Small intestine (tissue), 7 donors: ENCODE results near the gene GJA4. TPM values are rescaled to one million over a fixed set of nuclear protein-coding genes. Genes with fewer than 3 reads are reported as not detected.

Source experiments
- DNase-seq, 2 donors: peaks; one replicate each; pipeline versions ENCODE4 v3.0.0 to v3.0.0-alpha.2; 2013
- FAIRE-seq: peaks from 2 replicates; lab custom pipeline; 2012; peaks lifted over from hg19 to GRCh38; lab: Jason Lieb, UNC
- H3K27ac ChIP-seq, 3 donors: one replicate each; pipeline ENCODE4 v1.5.1; 2013; ENCODE audit warnings: low read length in 2 of 3, mild to moderate bottlenecking in 2 of 3, control low read depth in 1 of 3, inconsistent platforms in 1 of 3, low read depth in 1 of 3, moderate library complexity in 1 of 3
- H3K27me3 ChIP-seq, 3 donors: one replicate each; pipeline ENCODE4 v1.6.1; 2013; ENCODE audit warnings: low read length in 3 of 3, inconsistent platforms in 1 of 3; ENCODE audit not compliant: control insufficient read depth in 3 of 3, insufficient read depth in 3 of 3
- H3K36me3 ChIP-seq, 3 donors: one replicate each; pipeline ENCODE4 v1.6.1; 2013; ENCODE audit warnings: low read length in 3 of 3, inconsistent platforms in 1 of 3, low read depth in 1 of 3, mild to moderate bottlenecking in 1 of 3, moderate library complexity in 1 of 3; ENCODE audit not compliant: control insufficient read depth in 3 of 3, insufficient read depth in 2 of 3
- H3K4me1 ChIP-seq, 3 donors: one replicate each; pipeline ENCODE4 v1.6.1; 2013; ENCODE audit warnings: low read length in 2 of 3, inconsistent platforms in 1 of 3, low read depth in 1 of 3, mild to moderate bottlenecking in 1 of 3, moderate library complexity in 1 of 3; ENCODE audit not compliant: control insufficient read depth in 3 of 3, insufficient read depth in 2 of 3
- H3K4me3 ChIP-seq, 3 donors: one replicate each; pipeline ENCODE4 v1.5.1; 2013; ENCODE audit warnings: low read length in 3 of 3, control low read depth in 1 of 3, inconsistent platforms in 1 of 3, low read depth in 1 of 3, mild to moderate bottlenecking in 1 of 3, moderate library complexity in 1 of 3
- H3K9me3 ChIP-seq, 2 donors: one replicate each; pipeline ENCODE4 v1.6.1; 2013; ENCODE audit warnings: low read depth in 1 of 2, low read length in 1 of 2; ENCODE audit not compliant: control insufficient read depth in 2 of 2, insufficient read depth in 1 of 2
- WGBS, 3 donors: extraction: QIAGEN DNeasy Blood & Tissue Kit; methylation state at CpG; one replicate each; pipeline ENCODE4 v1.1.7; 2013; 5-methylcytosine and 5-hydroxymethylcytosine counted together
- polyA plus RNA-seq, 4 donors: library from polyadenylated mRNA; stranded (reverse) in 3 of 4; unstranded in 1 of 4; fragments of 200-250 nt in 3 of 4; fragments of 120-200 nt in 1 of 4; gene quantifications; one replicate each; pipeline versions ENCODE4 v1.2.1 to v1.2.3, GENCODE V29; 2013
- donor health status: healthy with polysubstance abuse.
- donor health status: control.
- donor health status: control.
- donor health status: Bipolar disorder and iron deficiency.
- donor health status: healthy.

Gene GJA4
- polyA plus RNA-seq, 4 donors = 0.81 to 16.8 (median 5.8) TPM; not detected in 1

- DNase-seq (no peak), FAIRE-seq (no peak)
- peaks cover 0 to 9% (median 0%) of the 10 kb centered on the region in 3 donors for H3K4me1 ChIP-seq
- H3K4me3 ChIP-seq = no peak overlapping the region
- H3K9me3 ChIP-seq = no peaks in the 10 kb centered on the region
- WGBS, 3 donors = 55 to 78% (median 66%) methylated on average over 2 of the region's 2 CpGs
- H3K27me3 ChIP-seq = peaks cover 0 to 19% (median 16%) of the 10 kb centered on the region in 3 donors
- no peaks in the 10 kb centered on the region for H3K36me3 ChIP-seq
- H3K27ac ChIP-seq = no peak overlapping the region
These were observed 12.3 kb upstream of the GJA4 start for GRCh38 chr1:34780528-34780927.

- peak; percentile 12 to 53 for DNase-seq
- Histone ChIP-seq H3K27ac (peak within 1 kb of the TSS in 1 of 3 donors; percentile 38), H3K9me3 (no peaks in the 10 kb centered on the region), H3K27me3 (peaks cover 0 to 19% (median 16%) of the 10 kb centered on the region in 3 donors), H3K4me1 (peaks cover 0 to 9% (median 0%) of the 10 kb centered on the region in 3 donors), H3K36me3 (no peaks in the 10 kb centered on the region), H3K4me3 (peak within 1 kb of the TSS; percentile 10 to 42 (median 38))
- FAIRE-seq = no peak
- WGBS, 3 donors = 1 to 2% (median 1%) methylated on average over 39 to 62 of the region's 62 CpGs
These were observed 11.5 kb upstream of the GJA4 start, which contains the start of gene GJB3 for GRCh38 chr1:34781071-34781843. GJB3 (plus strand) TSS chr1:34781214; CDS start chr1:34784763, 3,549 bp downstream.

DNA sequence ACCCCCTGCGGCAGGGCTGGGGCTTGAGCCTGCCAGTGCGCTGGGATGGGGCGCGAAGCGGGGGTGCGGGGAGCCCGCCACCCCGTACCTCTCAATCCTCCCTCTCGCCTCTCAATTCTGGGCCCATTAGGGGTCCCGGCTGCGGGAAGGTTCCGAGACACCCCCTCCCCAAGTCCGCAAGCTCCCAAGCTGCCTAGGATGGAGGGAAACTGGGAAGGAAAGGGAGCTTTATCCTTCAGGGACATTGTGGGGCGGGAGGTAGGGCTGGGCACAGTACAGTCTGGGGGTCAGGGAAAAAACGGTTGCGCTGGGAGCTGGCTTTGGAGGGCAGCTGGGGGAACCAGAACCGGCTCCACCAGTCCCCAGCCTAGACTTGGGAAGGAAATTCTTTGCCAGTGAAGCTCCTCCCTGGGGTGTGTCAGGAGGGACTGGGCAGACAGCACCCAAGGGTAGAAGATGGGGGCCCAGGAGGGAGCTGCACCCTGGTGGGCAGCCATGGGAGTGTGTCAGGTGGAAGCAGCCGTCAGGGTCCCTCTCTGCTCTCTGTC, 10.9 kb upstream of the GJA4 start:
- 4 to 7% (median 7%) methylated on average over 14 to 18 of the region's 18 CpGs for WGBS, 3 donors
- FAIRE-seq (no peak), DNase-seq (peak; percentile 14 to 56)
- no peaks in the 10 kb centered on the region for H3K36me3 ChIP-seq
- H3K4me3 ChIP-seq = peak overlapping the region in 2 of 3 donors; percentile 38 to 42
- H3K9me3 ChIP-seq = no peaks in the 10 kb centered on the region
- H3K27me3 ChIP-seq = peaks cover 0 to 19% (median 16%) of the 10 kb centered on the region in 3 donors
- H3K4me1 ChIP-seq = peaks cover 0 to 13% (median 0%) of the 10 kb centered on the region in 3 donors
- peak overlapping the region in 1 of 3 donors; percentile 38 for H3K27ac ChIP-seq

DNA sequence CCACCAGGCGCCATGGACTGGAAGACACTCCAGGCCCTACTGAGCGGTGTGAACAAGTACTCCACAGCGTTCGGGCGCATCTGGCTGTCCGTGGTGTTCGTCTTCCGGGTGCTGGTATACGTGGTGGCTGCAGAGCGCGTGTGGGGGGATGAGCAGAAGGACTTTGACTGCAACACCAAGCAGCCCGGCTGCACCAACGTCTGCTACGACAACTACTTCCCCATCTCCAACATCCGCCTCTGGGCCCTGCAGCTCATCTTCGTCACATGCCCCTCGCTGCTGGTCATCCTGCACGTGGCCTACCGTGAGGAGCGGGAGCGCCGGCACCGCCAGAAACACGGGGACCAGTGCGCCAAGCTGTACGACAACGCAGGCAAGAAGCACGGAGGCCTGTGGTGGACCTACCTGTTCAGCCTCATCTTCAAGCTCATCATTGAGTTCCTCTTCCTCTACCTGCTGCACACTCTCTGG, 8.0 kb upstream of the GJA4 start:
- Histone ChIP-seq H3K27ac (no peak overlapping the region), H3K9me3 (peaks cover 0 to 2% of the 10 kb centered on the region in 2 donors), H3K4me1 (peaks cover 0 to 14% (median 0%) of the 10 kb centered on the region in 3 donors), H3K36me3 (no peaks in the 10 kb centered on the region), H3K27me3 (peaks cover 0 to 18% (median 13%) of the 10 kb centered on the region in 3 donors), H3K4me3 (no peak overlapping the region)
- FAIRE-seq (no peak), DNase-seq (no peak)
- WGBS, 3 donors = 90 to 91% (median 90%) methylated on average over 28 of the region's 28 CpGs

DNA sequence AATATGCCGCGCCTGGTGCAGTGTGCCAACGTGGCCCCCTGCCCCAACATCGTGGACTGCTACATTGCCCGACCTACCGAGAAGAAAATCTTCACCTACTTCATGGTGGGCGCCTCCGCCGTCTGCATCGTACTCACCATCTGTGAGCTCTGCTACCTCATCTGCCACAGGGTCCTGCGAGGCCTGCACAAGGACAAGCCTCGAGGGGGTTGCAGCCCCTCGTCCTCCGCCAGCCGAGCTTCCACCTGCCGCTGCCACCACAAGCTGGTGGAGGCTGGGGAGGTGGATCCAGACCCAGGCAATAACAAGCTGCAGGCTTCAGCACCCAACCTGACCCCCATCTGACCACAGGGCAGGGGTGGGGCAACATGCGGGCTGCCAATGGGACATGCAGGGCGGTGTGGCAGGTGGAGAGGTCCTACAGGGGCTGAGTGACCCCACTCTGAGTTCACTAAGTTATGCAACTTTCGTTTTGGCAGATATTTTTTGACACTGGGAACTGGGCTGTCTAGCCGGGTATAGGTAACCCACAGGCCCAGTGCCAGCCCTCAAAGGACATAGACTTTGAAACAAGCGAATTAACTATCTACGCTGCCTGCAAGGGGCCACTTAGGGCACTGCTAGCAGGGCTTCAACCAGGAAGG, 7.4 kb upstream of the GJA4 start:
- 67 to 81% (median 75%) methylated on average over 21 to 22 of the region's 22 CpGs for WGBS, 3 donors
- no peak for FAIRE-seq

DNA sequence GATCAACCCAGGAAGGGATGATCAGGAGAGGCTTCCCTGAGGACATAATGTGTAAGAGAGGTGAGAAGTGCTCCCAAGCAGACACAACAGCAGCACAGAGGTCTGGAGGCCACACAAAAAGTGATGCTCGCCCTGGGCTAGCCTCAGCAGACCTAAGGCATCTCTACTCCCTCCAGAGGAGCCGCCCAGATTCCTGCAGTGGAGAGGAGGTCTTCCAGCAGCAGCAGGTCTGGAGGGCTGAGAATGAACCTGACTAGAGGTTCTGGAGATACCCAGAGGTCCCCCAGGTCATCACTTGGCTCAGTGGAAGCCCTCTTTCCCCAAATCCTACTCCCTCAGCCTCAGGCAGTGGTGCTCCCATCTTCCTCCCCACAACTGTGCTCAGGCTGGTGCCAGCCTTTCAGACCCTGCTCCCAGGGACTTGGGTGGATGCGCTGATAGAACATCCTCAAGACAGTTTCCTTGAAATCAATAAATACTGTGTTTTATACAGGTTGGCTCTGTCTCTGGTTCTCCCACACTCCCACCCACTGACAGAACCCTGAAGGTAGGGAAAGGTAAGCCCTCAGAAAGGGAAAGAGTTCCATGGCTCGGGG, 6.8 kb upstream of the GJA4 start:
- no peak overlapping the region for H3K4me3 ChIP-seq
- 64 to 69% (median 64%) methylated on average over 4 of the region's 4 CpGs for WGBS, 3 donors

More for the DNA sequence above, 7.4 kb upstream of the GJA4 start:
- H3K36me3 ChIP-seq = no peaks in the 10 kb centered on the region
- no peak overlapping the region for H3K4me3 ChIP-seq
- no peak for DNase-seq
- H3K27ac ChIP-seq = no peak overlapping the region
- peaks cover 0 to 13% (median 12%) of the 10 kb centered on the region in 3 donors for H3K27me3 ChIP-seq
- H3K9me3 ChIP-seq = peaks cover 0 to 5% of the 10 kb centered on the region in 2 donors
- peaks cover 0 to 14% (median 0%) of the 10 kb centered on the region in 3 donors for H3K4me1 ChIP-seq

DNA sequence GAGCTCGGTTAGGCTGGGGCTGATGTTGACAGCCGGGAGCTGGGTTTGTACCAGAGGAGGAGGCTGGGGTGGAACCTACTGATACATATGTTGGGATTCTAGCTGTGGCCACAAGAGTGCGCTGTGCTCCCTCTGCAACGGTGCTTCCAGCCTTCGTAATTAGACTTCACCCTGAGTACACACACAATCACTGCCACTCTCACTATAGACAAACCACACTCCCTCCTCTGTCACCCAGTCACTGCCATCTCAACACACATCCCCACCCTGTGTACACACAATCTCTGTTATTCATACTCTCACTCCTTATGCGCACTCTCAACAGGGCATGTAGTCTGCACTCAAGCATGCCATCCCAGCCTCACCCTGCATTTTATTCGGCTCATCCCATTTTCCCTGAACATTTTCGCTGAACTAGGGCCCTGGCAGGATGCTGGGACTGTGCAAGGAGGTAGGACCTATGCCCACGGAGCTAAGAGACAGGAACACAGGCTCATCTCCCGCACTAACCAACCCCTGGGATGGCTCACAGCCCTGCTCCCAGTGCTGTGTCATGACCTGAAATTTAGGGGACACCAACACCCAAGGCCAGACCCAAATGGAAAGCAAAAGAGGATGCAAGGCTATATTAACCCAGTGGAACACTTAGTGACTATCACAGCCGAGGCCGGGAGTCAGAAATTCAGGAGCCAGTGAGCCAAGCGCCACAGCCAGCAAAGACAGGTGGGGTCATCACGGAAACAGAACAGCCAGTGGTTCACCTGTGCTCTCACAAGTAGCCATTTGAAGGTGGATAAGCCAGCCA, 6.1 kb upstream of the GJA4 start:
- DNase-seq = peak; percentile 75 to 91
- WGBS, 3 donors = 42 to 49% (median 47%) methylated on average over 14 of the region's 14 CpGs

More for the DNA sequence above, 6.8 kb upstream of the GJA4 start:
- H3K27ac ChIP-seq = no peak overlapping the region
- FAIRE-seq (no peak), DNase-seq (no peak)
- H3K27me3 ChIP-seq = peaks cover 0 to 9% (median 8%) of the 10 kb centered on the region in 3 donors
- peaks cover 0 to 14% (median 0%) of the 10 kb centered on the region in 3 donors for H3K4me1 ChIP-seq
- peaks cover 0 to 7% of the 10 kb centered on the region in 2 donors for H3K9me3 ChIP-seq
- no peaks in the 10 kb centered on the region for H3K36me3 ChIP-seq

More for the DNA sequence above, 6.1 kb upstream of the GJA4 start:
- Histone ChIP-seq H3K4me3 (no peak overlapping the region), H3K4me1 (peaks cover 0 to 13% (median 0%) of the 10 kb centered on the region in 3 donors), H3K36me3 (no peaks in the 10 kb centered on the region), H3K27me3 (peaks cover 0 to 6% (median 6%) of the 10 kb centered on the region in 3 donors), H3K27ac (no peak overlapping the region), H3K9me3 (peaks cover 0 to 7% of the 10 kb centered on the region in 2 donors)
- FAIRE-seq = no peak
